A549 treated with Mapracorat at 1 μM for 4 hours (cell line): Measurements from ENCODE around the gene NDE1. TPM values are rescaled to one million over a fixed set of nuclear protein-coding genes. Genes with fewer than 3 reads are reported as not detected.

Source experiments
- total RNA-seq: library from RNA; stranded (reverse); fragments of 200-300 nt; extraction: Qiagen RNA extraction; gene quantifications from 5 replicates; pipeline ENCODE4 v1.2.3, GENCODE V29; 2022

NDE1 gene, protein sequence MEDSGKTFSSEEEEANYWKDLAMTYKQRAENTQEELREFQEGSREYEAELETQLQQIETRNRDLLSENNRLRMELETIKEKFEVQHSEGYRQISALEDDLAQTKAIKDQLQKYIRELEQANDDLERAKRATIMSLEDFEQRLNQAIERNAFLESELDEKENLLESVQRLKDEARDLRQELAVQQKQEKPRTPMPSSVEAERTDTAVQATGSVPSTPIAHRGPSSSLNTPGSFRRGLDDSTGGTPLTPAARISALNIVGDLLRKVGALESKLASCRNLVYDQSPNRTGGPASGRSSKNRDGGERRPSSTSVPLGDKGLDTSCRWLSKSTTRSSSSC
- total RNA-seq = 33.3 to 39.7 TPM (median 38.8 TPM) in 5 replicates

DNA sequence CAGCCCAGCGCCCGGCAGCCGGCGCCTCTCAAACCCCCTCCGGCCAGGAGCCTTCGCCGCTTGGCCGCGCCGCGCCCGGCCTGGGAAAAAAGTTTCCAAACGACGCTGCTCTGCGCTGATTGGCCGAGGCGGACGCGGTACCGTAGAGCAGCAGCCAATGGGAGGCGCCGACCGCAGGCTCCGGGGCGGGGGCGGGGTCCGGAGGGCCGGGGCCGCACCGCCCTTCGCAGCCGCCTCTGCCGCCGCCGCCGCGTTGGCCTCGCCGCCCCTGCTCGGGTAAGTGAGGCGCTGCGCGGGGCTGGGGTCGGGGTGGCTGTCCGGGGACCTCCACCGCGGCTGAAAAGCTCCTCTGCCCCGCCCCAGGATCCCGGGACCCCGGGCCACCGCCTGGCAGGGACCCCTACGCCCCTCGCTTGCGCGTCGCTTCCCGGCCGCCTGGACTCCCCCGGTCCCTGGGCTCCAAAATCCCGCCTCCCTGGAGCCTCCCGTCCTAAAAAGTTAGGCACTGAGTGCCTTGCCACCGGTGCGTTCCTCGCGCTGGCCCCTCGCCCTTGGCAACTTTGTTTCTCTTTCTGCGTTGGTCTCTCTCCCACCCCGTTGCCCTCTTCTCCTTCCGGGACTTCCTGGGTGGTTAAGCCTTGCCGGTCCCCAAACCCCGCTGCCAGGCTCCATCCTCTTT lies at the start of gene NDE1:
NDE1 (plus strand) TSS at position 227 of the 679 bp plus-strand sequence. CDS start 14,534 bp downstream, outside the sequence.

GRCh38 chr16:15643048-15643945 lies 6.7 kb upstream of the NDE1 start, which contains the start of gene MARF1:
Gene MARF1 (minus strand): TSS chr16:15643154. CDS start chr16:15639233, 3,921 bp downstream.

Other genes with a start within 250 kb of the NDE1 start
- 77.3 to 92.1 TPM (median 82.9 TPM) in 5 replicates for gene BMERB1, start 215.7 kb upstream of the NDE1 start, total RNA-seq
- 8.5 to 10.3 TPM (median 9.9 TPM) in 5 replicates for gene MARF1, start 7.1 kb upstream of the NDE1 start, total RNA-seq
- gene MYH11, start 206.8 kb downstream of the NDE1 start, total RNA-seq = 0.02 to 0.21 TPM (median 0.12 TPM) in 5 replicates
- 34.2 to 37.9 TPM (median 35.5 TPM) in 5 replicates for gene CEP20, start 238.4 kb downstream of the NDE1 start, total RNA-seq